ENCODE results near the gene CD96.
"Not testable (repeated sequence)": the region's sequence is repeated elsewhere in the genome, so short reads cannot be mapped to it uniquely, and the experiment has no call there.

The CD96 gene

GRCh38 chr3:111541911-111542483, at the start of gene CD96:
CD96 (plus strand) TSS chr3:111542197; CDS start chr3:111542249, 52 bp downstream.
- DNase-seq (ENCODE audit: low spot score): no peak

- no peak for DNase-seq (ENCODE audit: low spot score)
Measured at GRCh38 chr3:111493276-111493675, 48.7 kb upstream of the CD96 start.

- no peak for DNase-seq (ENCODE audit: low spot score)
Measured at GRCh38 chr3:111496894-111497559, 45.0 kb upstream of the CD96 start.

GRCh38 chr3:111498022-111498421, 44.0 kb upstream of the CD96 start:
- no peak for DNase-seq (ENCODE audit: low spot score)

GRCh38 chr3:111506435-111506834, 35.6 kb upstream of the CD96 start:
- DNase-seq (ENCODE audit: low spot score): no peak

- DNase-seq (ENCODE audit: low spot score): no peak
Measured at GRCh38 chr3:111509308-111509707, 32.7 kb upstream of the CD96 start.

- DNase-seq (ENCODE audit: low spot score): no peak
Measured at GRCh38 chr3:111517801-111518200, 24.2 kb upstream of the CD96 start.

- DNase-seq (ENCODE audit: low spot score): no peak
Measured at GRCh38 chr3:111519178-111519855, 22.7 kb upstream of the CD96 start.

- no peak for DNase-seq (ENCODE audit: low spot score)
Measured at GRCh38 chr3:111521891-111522290, 20.1 kb upstream of the CD96 start.

GRCh38 chr3:111524486-111524885, 17.5 kb upstream of the CD96 start:
- DNase-seq (ENCODE audit: low spot score): not testable (repeated sequence)

- DNase-seq (ENCODE audit: low spot score): no peak
Measured at GRCh38 chr3:111531446-111531845, 10.6 kb upstream of the CD96 start.

GRCh38 chr3:111534701-111535100, 7.3 kb upstream of the CD96 start:
- no peak for DNase-seq (ENCODE audit: low spot score)

- no peak for DNase-seq (ENCODE audit: low spot score)
Measured at GRCh38 chr3:111538111-111538510, 3.9 kb upstream of the CD96 start.

- no peak for DNase-seq (ENCODE audit: low spot score)
Measured at GRCh38 chr3:111538681-111539083, 3.3 kb upstream of the CD96 start.

GRCh38 chr3:111539351-111540331, 2.4 kb upstream of the CD96 start:
- peak; percentile 68 for DNase-seq (ENCODE audit: low spot score)

- no peak for DNase-seq (ENCODE audit: low spot score)
Measured at GRCh38 chr3:111541391-111541790, 606 bp upstream of the CD96 start.

GRCh38 chr3:111542611-111543300, 759 bp downstream of the CD96 start:
- DNase-seq (ENCODE audit: low spot score): no peak

GRCh38 chr3:111545349-111545748, 3.4 kb downstream of the CD96 start:
- DNase-seq (ENCODE audit: low spot score): no peak

GRCh38 chr3:111547631-111548030, 5.6 kb downstream of the CD96 start:
- DNase-seq (ENCODE audit: low spot score): no peak

GRCh38 chr3:111548092-111548491, 6.1 kb downstream of the CD96 start:
- DNase-seq (ENCODE audit: low spot score): no peak

- DNase-seq (ENCODE audit: low spot score): no peak
Measured at GRCh38 chr3:111548756-111549155, 6.8 kb downstream of the CD96 start.

- not testable (repeated sequence) for DNase-seq (ENCODE audit: low spot score)
Measured at GRCh38 chr3:111561902-111562301, 19.9 kb downstream of the CD96 start.
